Measurements from ENCODE around the gene YTHDC2. TPM values are rescaled to one million over a fixed set of nuclear protein-coding genes. Genes with fewer than 3 reads are reported as not detected.

Gene YTHDC2
- total and polyA plus RNA-seq, 2 experiments from 2014 or later, result 7.8 to 10.3 TPM

GRCh38 chr5:113546703-113547183 lies 33.2 kb downstream of the YTHDC2 start:
- Histone ChIP-seq H4K20me1 (ENCODE audit: insufficient read depth) (no peaks in the 10 kb centered on the region), H3K9ac (peak overlapping the region; percentile 54), H3K79me2 (ENCODE audit: insufficient read depth) (no peaks in the 10 kb centered on the region), H3K9me2 (ENCODE audit: insufficient read depth) (no peaks in the 10 kb centered on the region), H3K4me1 (ENCODE audit: insufficient read depth) (peaks cover 16% of the 10 kb centered on the region), H3K36me3 (ENCODE audit: low read depth) (peaks cover 9% of the 10 kb centered on the region), H3K27ac (peak overlapping the region; percentile 65), H3F3A (ENCODE audit: insufficient read depth) (peaks cover 16% of the 10 kb centered on the region; the same call in 1 of the 2 replicates), H3K27me3 (replicated peaks; ENCODE audit: insufficient read depth) (no peaks in the 10 kb centered on the region), H3K4me3 (peak overlapping the region; percentile 37), H2AFZ (peak overlapping the region; percentile 39), H3K4me2 (ENCODE audit: unreplicated experiment) (peak overlapping the region; percentile 44), H3K9me3 (ENCODE audit: low read depth) (no peaks in the 10 kb centered on the region)
- TF ChIP-seq EZH2 (IDR thresholded peaks at IDR 0.05; ENCODE audit: insufficient read depth, poor library complexity, severe bottlenecking) (no peak), EZH2phosphoT487 (IDR thresholded peaks at IDR 0.05; ENCODE audit: insufficient read depth, low read depth) (no peak)
- DNase-seq, result peak; percentile 80
- 29 to 32% methylated on average over 3 of the region's 3 CpGs for WGBS, 2 experiments (ENCODE audit: low coverage in 1 of 2, low lambda C conversion rate in 2 of 2, missing lambda C conversion rate in 2 of 2)
- in situ Hi-C loops (cut with MboI), result no loop called here

DNA sequence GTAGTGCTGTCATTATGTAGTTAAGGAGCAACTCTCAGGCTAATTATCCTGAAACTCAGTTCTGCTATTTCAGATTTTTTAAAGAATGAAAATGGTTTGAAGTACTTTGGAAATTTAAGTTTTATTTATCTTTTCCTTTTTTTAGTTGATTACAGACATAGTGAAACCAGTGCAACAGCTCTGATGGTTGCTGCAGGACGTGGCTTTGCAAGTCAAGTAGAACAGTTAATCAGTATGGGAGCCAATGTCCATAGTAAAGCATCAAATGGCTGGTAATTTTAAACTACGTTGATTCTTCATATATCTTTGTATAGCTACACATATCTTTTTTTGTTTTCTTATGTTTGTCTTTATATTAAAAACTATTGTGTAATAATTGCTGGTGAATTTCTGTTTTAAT lies 34.9 kb downstream of the YTHDC2 start:
- Histone ChIP-seq H3K9me3 (ENCODE audit: low read depth) (no peaks in the 10 kb centered on the region), H3K9ac (no peak overlapping the region), H4K20me1 (ENCODE audit: insufficient read depth) (no peaks in the 10 kb centered on the region), H3K36me3 (ENCODE audit: low read depth) (peaks cover 25% of the 10 kb centered on the region), H3K4me3 (no peak overlapping the region), H3K9me2 (ENCODE audit: insufficient read depth) (no peaks in the 10 kb centered on the region), H3F3A (ENCODE audit: insufficient read depth) (peaks cover 16% of the 10 kb centered on the region; the same call in 1 of the 2 replicates), H3K4me1 (ENCODE audit: insufficient read depth) (peaks cover 16% of the 10 kb centered on the region), H3K79me2 (ENCODE audit: insufficient read depth) (no peaks in the 10 kb centered on the region), H3K27ac (no peak overlapping the region), H2AFZ (no peak overlapping the region), H3K4me2 (ENCODE audit: unreplicated experiment) (no peak overlapping the region), H3K27me3 (replicated peaks; ENCODE audit: insufficient read depth) (no peaks in the 10 kb centered on the region)
- no peak for DNase-seq
- in situ Hi-C loops (cut with MboI), result no loop called here
- no peak for TF ChIP-seq EZH2phosphoT487 (IDR thresholded peaks at IDR 0.05; ENCODE audit: insufficient read depth, low read depth)
- no peak for TF ChIP-seq EZH2 (IDR thresholded peaks at IDR 0.05; ENCODE audit: insufficient read depth, poor library complexity, severe bottlenecking)
- 69 to 73% methylated on average over 2 of the region's 2 CpGs for WGBS, 2 experiments (ENCODE audit: low coverage in 1 of 2, low lambda C conversion rate in 2 of 2, missing lambda C conversion rate in 2 of 2)

GRCh38 chr5:113552137-113552536 lies 38.6 kb downstream of the YTHDC2 start:
- no peaks in the 10 kb centered on the region for H3K27me3 ChIP-seq (replicated peaks; ENCODE audit: insufficient read depth)
- peaks cover 3% of the 10 kb centered on the region; the same call in 1 of the 2 replicates for H3F3A ChIP-seq (ENCODE audit: insufficient read depth)
- in situ Hi-C loops (cut with MboI), result no loop called here
- H3K4me2 ChIP-seq (ENCODE audit: unreplicated experiment), result no peak overlapping the region
- peaks cover 3% of the 10 kb centered on the region for H3K4me1 ChIP-seq (ENCODE audit: insufficient read depth)
- no peaks in the 10 kb centered on the region for H3K9me2 ChIP-seq (ENCODE audit: insufficient read depth)
- no peak overlapping the region for H3K27ac ChIP-seq
- WGBS, 2 experiments (ENCODE audit: low coverage in 1 of 2, low lambda C conversion rate in 2 of 2, missing lambda C conversion rate in 2 of 2), result 96 to 97% methylated on average over 1 of the region's 1 CpG
- no peak for DNase-seq
- no peak overlapping the region for H3K4me3 ChIP-seq
- peaks cover 47% of the 10 kb centered on the region for H3K36me3 ChIP-seq (ENCODE audit: low read depth)
- H3K9ac ChIP-seq, result no peak overlapping the region
- H3K9me3 ChIP-seq (ENCODE audit: low read depth), result no peaks in the 10 kb centered on the region
- no peak overlapping the region for H2AFZ ChIP-seq
- H3K79me2 ChIP-seq (ENCODE audit: insufficient read depth), result no peaks in the 10 kb centered on the region
- H4K20me1 ChIP-seq (ENCODE audit: insufficient read depth), result no peaks in the 10 kb centered on the region
- no peak for TF ChIP-seq EZH2phosphoT487 (IDR thresholded peaks at IDR 0.05; ENCODE audit: insufficient read depth, low read depth)
- TF ChIP-seq EZH2 (IDR thresholded peaks at IDR 0.05; ENCODE audit: insufficient read depth, poor library complexity, severe bottlenecking), result no peak

DNA sequence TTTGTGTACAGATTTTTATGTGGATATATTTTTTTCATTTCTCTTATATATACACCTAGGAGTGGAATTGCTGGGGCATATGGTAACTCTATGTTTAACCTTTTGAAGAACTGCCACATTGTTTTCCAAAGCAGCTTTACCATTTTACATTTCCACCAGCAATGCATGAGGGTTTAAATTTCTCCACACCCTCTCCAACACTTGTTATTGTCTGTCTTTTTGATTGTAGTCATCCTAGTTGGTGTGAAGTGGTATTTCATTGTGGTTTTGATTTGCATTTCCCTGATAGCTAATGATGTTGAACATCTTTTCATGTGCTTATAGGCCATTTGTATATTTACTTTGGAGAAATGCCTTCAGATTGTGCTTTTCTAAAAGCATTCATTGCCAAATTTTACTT lies 39.1 kb downstream of the YTHDC2 start:
- Histone ChIP-seq H3K27ac (no peak overlapping the region), H4K20me1 (ENCODE audit: insufficient read depth) (no peaks in the 10 kb centered on the region), H3K27me3 (replicated peaks; ENCODE audit: insufficient read depth) (no peaks in the 10 kb centered on the region), H3K9me3 (ENCODE audit: low read depth) (no peaks in the 10 kb centered on the region), H3K4me1 (ENCODE audit: insufficient read depth) (no peaks in the 10 kb centered on the region), H3K9me2 (ENCODE audit: insufficient read depth) (no peaks in the 10 kb centered on the region), H3K9ac (no peak overlapping the region), H3F3A (ENCODE audit: insufficient read depth) (no peaks in the 10 kb centered on the region), H3K4me2 (ENCODE audit: unreplicated experiment) (no peak overlapping the region), H3K36me3 (ENCODE audit: low read depth) (peaks cover 47% of the 10 kb centered on the region), H3K4me3 (no peak overlapping the region), H2AFZ (no peak overlapping the region), H3K79me2 (ENCODE audit: insufficient read depth) (no peaks in the 10 kb centered on the region)
- in situ Hi-C loops (cut with MboI), result no loop called here
- TF ChIP-seq EZH2 (IDR thresholded peaks at IDR 0.05; ENCODE audit: insufficient read depth, poor library complexity, severe bottlenecking) (no peak), EZH2phosphoT487 (IDR thresholded peaks at IDR 0.05; ENCODE audit: insufficient read depth, low read depth) (no peak)
- DNase-seq, result no peak

Measured in GM23248 (cell line).